Vagina (tissue), 2 donors: ENCODE measurements around the gene KPNA3. TPM values are rescaled to one million over a fixed set of nuclear protein-coding genes. Genes with fewer than 3 reads are reported as not detected.

Experiments
- DNase-seq, 2 donors: peaks; one replicate each; pipeline ENCODE4 v3.0.0-alpha.2; 2017; ENCODE audit errors: extremely low spot score in 2 of 2
- H3K27ac ChIP-seq: fragments of 200-600 bp; sonication (generic); one replicate; pipeline ENCODE4 v1.5.1; 2019
- H3K27me3 ChIP-seq: fragments of 200-600 bp; sonication (generic); one replicate; pipeline ENCODE4 v1.5.1; 2019
- H3K36me3 ChIP-seq, 2 donors: fragments of 200-600 bp; sonication (generic); one replicate each; pipeline ENCODE4 v1.5.1; 2017 to 2019
- H3K4me1 ChIP-seq: fragments of 200-600 bp; sonication (generic); one replicate; pipeline ENCODE4 v1.5.1; 2019
- H3K4me3 ChIP-seq, 2 donors: fragments of 200-600 bp; sonication (generic); 1 replicate in 1 of 2; 2 replicates in 1 of 2; pipeline ENCODE4 v1.5.1; 2016 to 2019
- H3K9me3 ChIP-seq: fragments of 200-600 bp; sonication (generic); one replicate; pipeline ENCODE4 v1.5.1; 2019
- CTCF ChIP-seq, 3 experiments: fragments of 450-650 bp in 2 of 3; fragments of 200-600 bp in 1 of 3; sonication (generic) in 1 of 3; IDR thresholded peaks; one replicate each; pipeline ENCODE4 v1.5.1; 2017 to 2019; ENCODE audit warnings: antibody characterized with exemption in 3 of 3, mild to moderate bottlenecking in 2 of 3, moderate library complexity in 2 of 3
- POLR2A ChIP-seq, 2 donors: fragments of 450-650 bp; IDR thresholded peaks; one replicate each; pipeline ENCODE4 v1.6.1; 2017; ENCODE audit warnings: antibody characterized with exemption in 2 of 2, mild to moderate bottlenecking in 2 of 2, moderate library complexity in 2 of 2
- POLR2AphosphoS5 ChIP-seq, 2 donors: sonication (generic); formaldehyde crosslinking; IDR thresholded peaks; one replicate each; pipeline ENCODE4 v1.9.0; 2017; ENCODE audit warnings: antibody characterized with exemption in 2 of 2, mild to moderate bottlenecking in 2 of 2, low read depth in 1 of 2; ENCODE audit not compliant: insufficient read depth in 1 of 2
- intact Hi-C: fragments of 100-400 bp; cut with DNase I; formaldehyde crosslinking; loops from one replicate; pipeline ENCODE4 v1.15.1; 2023
- total RNA-seq: library from RNA; depleted of rRNA; stranded (reverse); fragments of >200 nt; gene quantifications from one replicate; pipeline ENCODE4 v1.2.3, GENCODE V29; 2016

The KPNA3 gene
- total RNA-seq, 1 donor from 2014 or later = 17.2 TPM

- TF ChIP-seq CTCF (IDR thresholded peaks at IDR 0.05) (no peak), POLR2A (IDR thresholded peaks at IDR 0.05) (no peak), POLR2AphosphoS5 (IDR thresholded peaks at IDR 0.05; ENCODE audit: insufficient read depth in 1 of 2, low read depth in 1 of 2) (no peak)
- Histone ChIP-seq H3K27ac (no peak overlapping the region), H3K4me3 (no peak overlapping the region), H3K27me3 (no peaks in the 10 kb centered on the region), H3K4me1 (peaks cover 29% of the 10 kb centered on the region), H3K9me3 (no peaks in the 10 kb centered on the region), H3K36me3 (peaks cover 0 to 16% of the 10 kb centered on the region in 2 donors)
- intact Hi-C loops = no loop called here
- no peak for DNase-seq
These were observed 109.0 kb downstream of the KPNA3 start for GRCh38 chr13:49683489-49683888.

GRCh38 chr13:49681842-49682435 is 110.5 kb downstream of the KPNA3 start:
- no peak overlapping the region for H3K27ac ChIP-seq
- TF ChIP-seq POLR2A (IDR thresholded peaks at IDR 0.05) (no peak), CTCF (IDR thresholded peaks at IDR 0.05) (no peak), POLR2AphosphoS5 (IDR thresholded peaks at IDR 0.05; ENCODE audit: insufficient read depth in 1 of 2, low read depth in 1 of 2) (peak in 1 of 2 donors; percentile 76)
- intact Hi-C loops = no loop called here

GRCh38 chr13:49679246-49679645 is 113.2 kb downstream of the KPNA3 start:
- TF ChIP-seq POLR2AphosphoS5 (IDR thresholded peaks at IDR 0.05; ENCODE audit: insufficient read depth in 1 of 2, low read depth in 1 of 2) = no peak
- no peak for TF ChIP-seq POLR2A (IDR thresholded peaks at IDR 0.05)
- TF ChIP-seq CTCF (IDR thresholded peaks at IDR 0.05) = no peak
- Histone ChIP-seq H3K27ac (no peak overlapping the region), H3K27me3 (no peaks in the 10 kb centered on the region), H3K4me3 (no peak overlapping the region), H3K36me3 (no peaks in the 10 kb centered on the region), H3K4me1 (peaks cover 17% of the 10 kb centered on the region), H3K9me3 (no peaks in the 10 kb centered on the region)
- DNase-seq = peak in 1 of 2 donors; percentile 11
- intact Hi-C loops = no loop called here

More at GRCh38 chr13:49681842-49682435, 110.5 kb downstream of the KPNA3 start:
- Histone ChIP-seq H3K9me3 (no peaks in the 10 kb centered on the region), H3K27me3 (no peaks in the 10 kb centered on the region), H3K4me3 (no peak overlapping the region), H3K4me1 (peaks cover 17% of the 10 kb centered on the region), H3K36me3 (peaks cover 0 to 11% of the 10 kb centered on the region in 2 donors)
- peak; percentile 37 to 60 for DNase-seq

- H3K4me3 ChIP-seq = no peak overlapping the region
These were observed 114.1 kb downstream of the KPNA3 start for GRCh38 chr13:49678191-49678914.

More at GRCh38 chr13:49678191-49678914, 114.1 kb downstream of the KPNA3 start:
- intact Hi-C loops = no loop called here
- Histone ChIP-seq H3K4me1 (peaks cover 17% of the 10 kb centered on the region), H3K27me3 (no peaks in the 10 kb centered on the region), H3K9me3 (no peaks in the 10 kb centered on the region), H3K27ac (no peak overlapping the region), H3K36me3 (no peaks in the 10 kb centered on the region)
- TF ChIP-seq POLR2AphosphoS5 (IDR thresholded peaks at IDR 0.05; ENCODE audit: insufficient read depth in 1 of 2, low read depth in 1 of 2) (no peak), CTCF (IDR thresholded peaks at IDR 0.05) (no peak), POLR2A (IDR thresholded peaks at IDR 0.05) (no peak)
- DNase-seq = no peak
